Ascending aorta (tissue), 2 donors: ENCODE results near the gene IGF2R. TPM values are rescaled to one million over a fixed set of nuclear protein-coding genes. Genes with fewer than 3 reads are reported as not detected.

Experiments used
- DNase-seq, 2 donors: peaks; one replicate each; pipeline ENCODE4 v3.0.0-alpha.2; 2019; ENCODE audit warnings: low spot score in 2 of 2
- H3K27ac ChIP-seq, 2 donors: fragments of 200-600 bp; sonication (generic); one replicate each; pipeline ENCODE4 v1.5.1; 2016 to 2017; ENCODE audit warnings: mild to moderate bottlenecking in 1 of 2
- H3K27me3 ChIP-seq: fragments of 200-600 bp; sonication (generic); one replicate; pipeline ENCODE4 v1.5.1; 2017
- H3K36me3 ChIP-seq, 2 donors: fragments of 200-600 bp; sonication (generic); one replicate each; pipeline ENCODE4 v1.5.1; 2016
- H3K4me1 ChIP-seq, 2 donors: fragments of 200-600 bp; sonication (generic); one replicate each; pipeline ENCODE4 v1.5.1; 2016 to 2017; ENCODE audit warnings: mild to moderate bottlenecking in 1 of 2
- H3K4me3 ChIP-seq, 2 donors: fragments of 200-600 bp; sonication (generic); one replicate each; pipeline ENCODE4 v1.5.1; 2016 to 2017; ENCODE audit warnings: mild to moderate bottlenecking in 1 of 2
- H3K9me3 ChIP-seq, 2 donors: fragments of 200-600 bp; sonication (generic); one replicate each; pipeline ENCODE4 v1.5.1; 2016
- CTCF ChIP-seq, 3 experiments: fragments of 200-600 bp in 2 of 3; fragments of 450-650 bp in 1 of 3; sonication (generic) in 2 of 3; IDR thresholded peaks; one replicate each; pipeline ENCODE4 v1.5.1; 2016 to 2019; ENCODE audit warnings: antibody characterized with exemption in 3 of 3, mild to moderate bottlenecking in 1 of 3, moderate library complexity in 1 of 3
- intact Hi-C: fragments of 100-400 bp; cut with DNase I; formaldehyde crosslinking; loops from one replicate; pipeline ENCODE4 v1.15.1; 2023
- total RNA-seq: library from RNA; depleted of rRNA; stranded (reverse); fragments of >200 nt; gene quantifications from one replicate; pipeline ENCODE4 v1.1.0, GENCODE V29; 2016

Gene IGF2R
- total RNA-seq, 1 donor from 2014 or later, result 104 TPM

- intact Hi-C loops, result no loop called here
- Histone ChIP-seq H3K27me3 (no peaks in the 10 kb centered on the region), H3K4me3 (no peak overlapping the region), H3K4me1 (no peaks in the 10 kb centered on the region), H3K36me3 (peaks cover 78 to 81% of the 10 kb centered on the region in 2 donors), H3K9me3 (no peaks in the 10 kb centered on the region), H3K27ac (no peak overlapping the region)
- no peak for DNase-seq
- no peak for TF ChIP-seq CTCF (IDR thresholded peaks at IDR 0.05)
These were observed 104.4 kb downstream of the IGF2R start for GRCh38 chr6:160073272-160073671.

- peaks cover 80 to 81% of the 10 kb centered on the region in 2 donors for H3K36me3 ChIP-seq
- H3K9me3 ChIP-seq, result no peaks in the 10 kb centered on the region
- H3K27ac ChIP-seq, result no peak overlapping the region
- H3K4me1 ChIP-seq, result no peaks in the 10 kb centered on the region
- DNase-seq, result no peak
- intact Hi-C loops, result no loop called here
- no peaks in the 10 kb centered on the region for H3K27me3 ChIP-seq
- TF ChIP-seq CTCF (IDR thresholded peaks at IDR 0.05), result no peak
- H3K4me3 ChIP-seq, result no peak overlapping the region
These were observed 107.1 kb downstream of the IGF2R start for GRCh38 chr6:160076009-160076408.

GRCh38 chr6:160077024-160077423 is 108.1 kb downstream of the IGF2R start:
- no peak for DNase-seq
- Histone ChIP-seq H3K36me3 (peaks cover 80 to 81% of the 10 kb centered on the region in 2 donors), H3K27ac (no peak overlapping the region), H3K4me1 (no peaks in the 10 kb centered on the region), H3K4me3 (no peak overlapping the region), H3K9me3 (no peaks in the 10 kb centered on the region), H3K27me3 (no peaks in the 10 kb centered on the region)
- TF ChIP-seq CTCF (IDR thresholded peaks at IDR 0.05), result no peak
- intact Hi-C loops, result no loop called here

GRCh38 chr6:160077526-160077925 is 108.6 kb downstream of the IGF2R start:
- no peak for TF ChIP-seq CTCF (IDR thresholded peaks at IDR 0.05)
- no peaks in the 10 kb centered on the region for H3K9me3 ChIP-seq
- no peaks in the 10 kb centered on the region for H3K4me1 ChIP-seq
- no peak for DNase-seq
- H3K27ac ChIP-seq, result no peak overlapping the region
- intact Hi-C loops, result no loop called here
- peaks cover 80 to 81% of the 10 kb centered on the region in 2 donors for H3K36me3 ChIP-seq
- H3K4me3 ChIP-seq, result no peak overlapping the region
- no peaks in the 10 kb centered on the region for H3K27me3 ChIP-seq

- Histone ChIP-seq H3K27me3 (no peaks in the 10 kb centered on the region), H3K36me3 (peaks cover 76 to 81% of the 10 kb centered on the region in 2 donors), H3K4me3 (no peak overlapping the region), H3K27ac (no peak overlapping the region), H3K4me1 (no peaks in the 10 kb centered on the region), H3K9me3 (no peaks in the 10 kb centered on the region)
- intact Hi-C loops, result no loop called here
- DNase-seq, result no peak
- no peak for TF ChIP-seq CTCF (IDR thresholded peaks at IDR 0.05)
These were observed 110.2 kb downstream of the IGF2R start for GRCh38 chr6:160078883-160079685.
